Measurements from ENCODE around the gene SPATA16.
"Not testable (repeated sequence)": the region's sequence is repeated elsewhere in the genome, so short reads cannot be mapped to it uniquely, and the experiment has no call there.

The SPATA16 gene

DNA sequence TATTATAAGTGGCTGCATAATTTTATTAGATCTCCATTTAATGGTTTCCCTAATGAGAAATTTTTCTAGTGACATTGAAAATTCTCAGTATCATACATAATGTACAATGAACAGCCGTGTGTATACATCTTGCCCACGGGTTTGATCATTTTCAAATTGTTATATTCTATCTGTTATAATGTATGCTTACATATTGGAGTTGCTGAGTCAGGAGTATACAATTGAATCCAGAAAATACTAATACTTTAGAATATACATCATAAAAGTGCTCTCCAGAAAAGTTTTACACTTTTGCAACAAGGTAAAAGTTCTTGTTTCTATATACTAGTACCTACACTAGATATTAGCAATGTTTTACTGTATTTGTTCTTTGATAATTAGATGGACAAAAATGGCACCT is 82.8 kb downstream of the SPATA16 start:
- no peak for DNase-seq (ENCODE audit: low read depth in 2 of 2)

DNA sequence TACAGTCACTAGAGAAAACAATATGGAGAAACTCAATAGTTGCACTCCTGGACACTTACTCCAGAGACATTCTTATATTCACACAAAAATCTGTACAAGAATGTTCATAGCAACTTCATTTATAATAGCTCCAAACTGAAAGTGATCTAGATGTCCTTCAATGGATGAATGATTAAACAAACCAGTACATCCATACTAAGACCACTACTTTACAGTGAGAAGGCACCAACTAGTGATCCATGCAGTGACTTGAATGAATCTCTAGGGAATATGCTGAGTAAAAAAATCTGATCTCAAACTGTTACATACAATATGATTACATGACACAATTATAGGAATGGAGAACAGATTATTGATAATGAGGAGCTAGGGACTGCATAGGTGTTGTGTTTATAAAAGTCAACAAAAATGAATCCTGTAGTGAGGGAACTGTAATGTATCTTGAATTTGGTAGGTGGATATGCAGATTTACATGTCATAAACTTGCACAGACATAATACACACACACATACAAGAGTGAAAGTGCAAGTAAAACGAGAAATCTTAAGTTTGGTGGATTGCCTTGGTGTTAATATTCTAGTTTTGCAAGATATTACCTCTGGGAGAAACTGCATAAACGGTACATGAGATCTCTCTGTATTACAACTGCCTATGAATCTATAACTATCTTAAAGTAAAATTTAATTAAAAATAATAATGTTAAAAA is 85.7 kb downstream of the SPATA16 start:
- DNase-seq (ENCODE audit: low read depth in 2 of 2): no peak

DNA sequence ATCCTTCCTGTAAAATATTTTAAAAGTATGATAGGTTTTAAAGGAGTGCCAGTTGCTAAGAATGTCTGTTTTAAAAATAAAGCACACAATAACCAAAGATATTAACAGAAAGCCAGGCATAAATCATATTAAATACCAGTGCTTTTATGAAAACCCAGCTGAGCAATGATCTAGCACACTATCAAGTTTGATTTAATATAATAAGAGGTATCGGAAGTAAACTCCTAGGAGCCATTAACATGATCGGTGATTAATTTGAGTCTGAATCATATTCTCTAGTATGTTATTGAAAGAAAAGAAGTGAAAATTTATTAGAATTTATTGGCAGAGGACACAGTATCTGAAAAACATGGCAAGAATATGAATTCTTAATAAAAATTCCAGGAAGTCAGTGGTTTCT is 91.7 kb downstream of the SPATA16 start:
- DNase-seq (ENCODE audit: low read depth in 2 of 2): no peak

DNA sequence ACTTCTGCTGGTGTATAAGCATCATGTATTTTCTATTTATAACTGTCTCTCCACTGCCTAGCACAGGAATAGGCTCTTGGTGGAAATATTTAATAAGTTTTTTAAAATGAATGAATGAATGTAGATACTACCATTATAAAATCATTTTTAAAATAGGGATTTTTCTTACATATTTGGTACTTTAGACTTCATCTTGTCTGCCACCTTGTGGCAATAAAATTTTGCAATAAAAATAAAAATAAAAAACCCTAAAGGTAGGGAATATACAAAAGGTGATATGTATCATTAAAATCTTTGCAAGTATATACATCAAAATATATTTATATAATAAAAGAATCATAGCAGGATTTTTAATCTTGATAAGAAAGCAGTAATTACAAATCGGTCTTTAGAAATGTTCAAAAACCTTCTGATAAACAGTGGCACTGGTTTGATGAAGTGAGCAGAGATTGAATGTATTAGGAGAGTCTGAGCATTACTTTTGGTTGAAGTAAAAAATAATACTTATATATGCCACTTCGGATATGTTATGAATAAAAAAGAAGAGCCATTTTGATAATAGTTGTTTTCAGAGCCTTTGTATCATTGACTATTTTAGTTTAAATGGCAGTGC is 95.2 kb downstream of the SPATA16 start:
- DNase-seq (ENCODE audit: low read depth in 2 of 2): no peak

DNA sequence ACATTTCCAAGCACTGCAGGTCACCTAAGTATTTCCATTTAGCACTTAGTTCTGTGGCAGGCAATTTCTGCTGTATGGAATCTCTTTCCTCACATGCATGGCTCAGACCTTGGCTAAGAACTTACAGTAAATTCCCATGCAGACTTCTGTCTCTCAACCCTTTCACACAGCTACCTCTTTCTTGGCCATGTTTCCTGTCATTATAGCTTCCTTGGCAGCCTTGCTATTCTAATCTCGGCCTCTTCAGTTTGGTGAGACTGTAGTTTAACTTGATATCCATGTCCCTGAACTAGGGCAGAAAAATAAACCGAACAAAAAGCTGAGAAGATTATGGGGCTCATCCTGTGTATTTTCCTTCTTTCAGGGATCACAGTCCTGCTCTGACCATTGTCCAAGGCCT is 96.0 kb downstream of the SPATA16 start:
- no peak for DNase-seq (ENCODE audit: low read depth in 2 of 2)

DNA sequence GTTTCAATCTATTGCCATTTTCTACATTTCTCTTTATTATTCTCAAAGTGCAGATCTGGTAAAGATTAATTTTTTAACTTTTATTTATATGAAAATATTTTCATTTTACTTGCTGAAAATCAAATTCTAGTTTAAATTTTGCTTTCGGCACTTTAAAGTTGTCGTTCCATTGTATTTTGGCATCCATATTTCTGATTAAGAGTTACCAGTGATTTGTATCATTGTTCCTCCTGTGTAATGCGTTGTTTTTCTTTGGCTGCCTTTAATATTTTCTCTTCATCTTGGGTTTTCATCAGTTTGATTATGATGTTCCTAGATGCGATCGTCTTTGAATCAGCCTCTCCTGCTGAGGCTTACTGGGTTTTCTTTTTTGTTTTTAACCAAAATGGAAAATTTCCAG is 97.3 kb downstream of the SPATA16 start:
- no peak for DNase-seq (ENCODE audit: low read depth in 2 of 2)

DNA sequence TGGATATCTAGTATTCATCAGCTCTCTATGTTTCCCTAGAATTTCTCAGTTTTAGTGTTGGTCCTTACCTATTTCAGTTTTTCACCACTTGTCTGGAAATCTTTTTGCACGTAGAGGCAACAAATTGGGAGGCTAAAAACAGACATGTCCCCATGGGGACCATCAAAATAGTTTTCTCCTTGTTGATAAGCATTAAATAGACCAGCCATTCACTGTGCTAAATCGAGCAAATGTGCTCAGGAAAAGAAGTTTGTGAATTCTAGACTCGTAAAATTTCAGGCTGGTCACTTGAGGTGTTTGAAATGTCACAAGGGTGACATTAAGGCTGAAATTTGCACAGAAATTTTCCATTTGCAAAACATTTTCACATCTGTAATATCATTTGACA is 102.6 kb downstream of the SPATA16 start:
- DNase-seq (ENCODE audit: low read depth in 2 of 2): no peak

DNA sequence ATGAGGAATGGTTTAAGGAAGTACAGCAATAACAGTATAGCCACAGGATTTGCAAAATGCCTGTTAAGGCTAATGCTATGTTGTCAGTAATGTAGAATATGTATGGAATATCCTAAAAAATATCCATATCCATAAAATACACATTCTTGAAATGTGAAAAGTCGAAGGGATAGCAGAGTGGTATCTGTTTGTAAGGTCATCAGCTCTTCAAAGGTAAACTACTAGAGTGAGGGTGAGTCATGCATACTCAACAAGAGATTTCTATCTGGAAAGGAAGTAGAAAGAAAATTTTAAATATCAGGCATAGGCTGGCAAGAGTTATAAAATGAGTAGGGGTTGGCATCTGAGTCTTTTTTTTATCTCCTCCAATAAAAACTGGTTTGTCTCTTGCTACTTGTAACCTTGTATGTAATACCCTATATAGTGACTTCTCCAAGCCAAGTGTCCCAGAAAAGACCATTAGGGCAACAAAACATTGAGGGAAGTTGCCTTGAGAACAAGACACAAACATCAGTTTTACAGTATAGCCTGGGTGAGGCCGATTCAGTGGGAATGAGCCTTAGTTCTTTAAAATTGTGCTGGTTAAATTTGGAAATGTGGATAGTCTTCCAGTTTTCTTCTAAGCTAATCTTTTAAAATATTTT is 103.1 kb downstream of the SPATA16 start:
- no peak for DNase-seq (ENCODE audit: low read depth in 2 of 2)

DNA sequence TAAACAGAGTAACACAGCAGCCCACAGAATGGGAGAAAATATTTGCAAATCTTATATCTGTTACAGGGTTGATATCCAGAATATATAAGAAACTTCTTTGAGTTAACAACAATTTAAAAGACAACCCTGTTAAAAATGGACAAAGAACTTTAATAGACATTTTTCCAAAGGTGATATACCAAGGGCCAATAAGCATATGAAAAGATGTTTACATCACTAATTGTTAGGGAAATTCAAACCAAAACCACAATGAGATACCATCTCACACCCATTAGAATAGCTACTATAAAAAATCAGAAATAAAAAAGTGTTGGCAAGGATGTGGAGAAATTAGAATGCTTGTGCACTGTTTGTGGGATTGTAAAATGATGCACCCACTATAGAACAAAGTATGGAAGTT is 110.8 kb downstream of the SPATA16 start:
- no peak for DNase-seq (ENCODE audit: low read depth in 2 of 2)

DNA sequence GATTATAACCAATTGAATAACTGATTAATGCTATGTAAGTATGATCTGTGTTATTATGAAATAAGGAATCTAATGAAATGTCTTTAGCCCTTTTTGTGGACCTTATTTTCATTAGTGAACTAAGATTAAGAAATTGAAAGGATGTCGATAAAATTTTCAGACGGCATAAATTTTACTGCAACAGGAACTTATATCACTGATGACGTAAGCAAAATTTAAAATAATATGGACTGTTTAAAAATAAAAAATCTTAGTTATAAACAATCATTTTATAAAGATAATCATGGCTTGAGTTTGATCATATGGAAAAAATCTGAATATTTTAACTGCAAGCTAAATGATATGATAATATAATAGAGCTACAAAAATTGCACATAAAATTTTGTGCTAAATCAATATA is 112.7 kb downstream of the SPATA16 start:
- no peak for DNase-seq (ENCODE audit: low read depth in 2 of 2)

DNA sequence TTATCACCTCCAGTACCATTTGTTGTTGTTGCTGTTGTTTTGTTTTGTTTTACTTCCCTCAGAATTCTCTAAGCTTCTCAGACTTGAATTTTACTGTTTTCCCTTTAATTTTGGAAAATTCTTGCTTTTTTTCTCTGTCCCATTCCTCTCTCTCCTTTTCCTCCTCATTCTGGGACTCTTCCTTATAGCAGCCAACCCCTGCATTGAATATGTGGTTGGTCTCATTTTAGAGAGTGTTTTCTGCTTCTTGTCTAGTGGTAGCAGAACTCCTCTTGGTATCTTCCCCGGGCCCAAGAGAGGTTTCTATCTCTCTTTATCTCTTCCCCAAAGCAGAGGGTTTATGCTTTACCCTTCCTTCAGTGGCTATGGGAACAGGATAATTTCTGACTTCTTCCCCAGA is 113.6 kb downstream of the SPATA16 start:
- no peak for DNase-seq (ENCODE audit: low read depth in 2 of 2)

DNA sequence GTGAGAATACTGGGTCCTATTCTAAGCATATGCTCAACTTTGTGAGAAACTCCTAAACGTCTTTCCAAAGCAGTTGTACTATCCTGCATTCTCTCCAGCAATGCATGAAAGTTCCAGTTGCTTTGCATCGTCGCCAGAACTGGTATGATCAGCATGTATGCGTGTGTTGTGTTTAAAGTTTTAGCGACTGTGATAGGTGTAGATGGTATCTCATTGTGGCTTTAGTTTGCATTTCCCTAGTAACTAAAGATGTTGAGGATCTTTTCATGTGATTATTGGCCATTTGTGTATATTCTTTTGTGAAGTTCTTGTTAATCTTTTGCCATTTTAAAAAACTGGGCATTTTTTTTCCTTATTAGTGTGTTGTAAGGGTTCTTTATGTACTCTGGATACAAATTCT is 115.1 kb downstream of the SPATA16 start:
- no peak for DNase-seq (ENCODE audit: low read depth in 2 of 2)

DNA sequence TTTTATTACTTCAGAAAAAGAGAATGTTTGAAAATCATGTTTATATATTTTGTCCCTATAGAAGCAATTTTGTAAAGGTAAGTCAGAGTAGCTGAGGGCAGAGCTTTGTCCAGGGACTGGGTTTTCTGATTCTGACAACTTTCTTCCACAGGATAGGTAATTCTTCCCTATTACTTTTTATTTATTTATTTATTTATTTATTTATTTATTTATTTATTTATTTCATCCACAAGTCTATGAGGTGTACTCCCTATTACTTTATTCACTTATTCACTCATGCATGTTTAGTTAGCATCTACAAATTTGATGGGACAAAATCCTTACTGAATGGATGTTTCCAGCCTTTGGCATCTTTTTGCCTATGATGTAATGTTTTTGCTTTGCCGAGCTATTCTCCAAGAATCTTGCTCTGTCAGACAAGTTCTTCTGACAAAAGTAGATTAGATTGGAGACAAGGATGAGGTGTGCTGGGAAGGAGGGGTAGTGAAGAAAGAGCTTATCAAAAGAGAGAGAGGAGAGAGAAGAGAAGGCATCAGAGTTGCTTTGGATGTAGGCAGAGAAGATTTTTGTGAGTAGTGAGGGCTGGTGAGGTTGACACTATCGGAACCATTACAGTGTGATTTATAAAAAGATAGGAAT is 119.4 kb downstream of the SPATA16 start:
- DNase-seq (ENCODE audit: low read depth in 2 of 2): no peak

DNA sequence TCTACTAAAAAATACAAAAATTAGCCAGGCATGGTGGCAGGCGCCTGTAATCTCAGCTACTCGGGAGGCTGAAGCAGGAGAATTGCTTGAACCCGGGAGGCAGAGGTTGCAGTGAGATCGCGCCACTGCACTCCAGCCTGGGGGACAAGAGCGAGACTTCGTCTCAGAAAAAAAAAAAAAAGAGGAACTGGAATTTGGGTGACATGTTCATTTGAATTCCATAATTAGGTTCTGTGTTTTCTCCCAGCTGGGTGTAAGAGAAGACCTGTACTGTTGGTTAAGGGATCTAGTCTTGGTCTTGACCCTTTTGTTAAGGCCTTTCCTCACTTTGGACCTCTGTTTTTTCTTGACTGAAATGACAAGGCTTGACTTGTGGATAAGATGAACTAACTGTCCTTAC is 120.9 kb downstream of the SPATA16 start:
- DNase-seq (ENCODE audit: low read depth in 2 of 2): not testable (repeated sequence)

DNA sequence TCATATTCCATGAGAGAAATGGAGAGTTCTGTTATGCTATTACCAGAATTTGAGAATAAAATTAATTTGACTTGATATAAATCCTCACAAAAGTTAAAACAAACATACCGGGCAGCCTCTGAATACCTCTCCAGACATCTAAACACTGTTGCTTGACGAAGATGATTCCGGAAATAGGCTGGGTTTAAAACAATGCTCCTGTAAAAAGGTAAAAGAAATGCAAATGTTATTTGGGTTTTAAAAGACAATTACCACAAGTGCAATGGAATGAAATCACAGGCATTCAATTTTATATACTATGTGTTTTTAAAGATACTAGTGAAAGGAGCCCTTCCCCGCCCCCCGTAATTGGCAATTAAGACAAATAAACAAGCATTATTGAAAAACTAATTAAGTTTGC is 121.7 kb downstream of the SPATA16 start:
- DNase-seq (ENCODE audit: low read depth in 2 of 2): no peak

DNA sequence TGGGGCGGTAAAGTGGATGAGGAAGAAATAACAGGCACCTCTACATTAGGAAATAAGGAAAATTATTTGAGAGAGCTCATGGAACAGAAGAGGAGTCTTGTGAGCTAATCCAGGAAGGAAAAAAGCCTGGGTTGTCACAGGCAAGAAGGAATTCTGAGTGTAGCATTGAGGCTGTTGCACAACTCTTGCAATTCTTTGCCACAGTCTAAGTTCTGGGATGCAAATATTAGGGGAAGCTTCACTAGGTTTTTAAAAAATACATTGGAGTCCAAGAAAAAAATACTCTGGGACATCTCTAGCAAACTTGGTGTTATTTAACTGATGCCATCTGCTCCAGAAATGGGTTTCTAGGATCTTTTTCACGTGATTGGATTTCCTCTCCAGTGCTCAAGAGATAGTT is 122.3 kb downstream of the SPATA16 start:
- no peak for DNase-seq (ENCODE audit: low read depth in 2 of 2)

DNA sequence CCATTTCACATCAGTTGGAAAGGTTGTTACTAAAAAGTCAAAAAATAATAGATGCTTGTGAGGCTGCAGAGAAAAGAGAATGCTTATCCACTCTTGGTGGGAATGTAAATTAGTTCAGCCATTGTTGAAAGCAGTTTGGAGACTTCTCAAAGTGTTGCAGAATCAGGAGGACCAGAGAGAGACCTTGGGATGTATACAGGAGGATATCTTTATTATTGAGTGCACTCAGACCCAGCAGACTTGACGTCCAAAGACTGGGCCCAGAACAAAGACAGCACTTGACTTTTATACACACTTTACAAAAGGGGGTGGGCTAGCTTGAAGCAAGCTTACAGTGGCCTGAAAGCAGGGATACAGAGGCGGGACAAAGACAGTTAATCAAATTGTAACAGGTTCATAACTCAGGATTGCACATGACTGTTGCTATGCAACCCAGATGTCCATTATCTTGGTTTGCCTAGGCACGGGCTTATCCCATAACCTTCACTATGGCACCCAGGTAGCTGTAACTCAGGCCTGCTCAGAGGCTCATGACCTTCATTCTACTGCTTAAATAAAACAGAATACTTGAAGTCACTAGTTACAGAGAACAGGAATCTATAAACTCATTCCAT is 127.7 kb downstream of the SPATA16 start:
- no peak for DNase-seq (ENCODE audit: low read depth in 2 of 2)

DNA sequence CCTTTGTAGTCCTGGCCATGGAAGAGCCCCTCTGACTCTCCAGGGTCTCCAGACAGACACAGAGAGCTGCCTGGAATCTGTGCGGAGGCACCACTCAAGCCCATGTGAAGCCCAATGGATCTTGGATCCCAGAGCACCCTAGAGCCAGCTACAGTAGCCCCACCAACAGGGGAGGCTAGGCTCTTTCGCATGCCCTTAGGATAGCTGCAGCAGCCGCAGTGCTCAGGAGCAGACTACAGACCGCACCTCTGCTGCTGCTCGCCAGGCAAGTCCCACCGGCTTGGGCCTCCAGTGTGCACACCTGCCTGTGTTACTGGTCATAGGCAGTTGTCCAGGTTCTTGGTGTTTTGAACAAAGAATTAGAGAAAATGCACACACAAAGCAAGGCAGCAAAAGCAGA is 131.6 kb downstream of the SPATA16 start:
- no peak for DNase-seq (ENCODE audit: low read depth in 2 of 2)

DNA sequence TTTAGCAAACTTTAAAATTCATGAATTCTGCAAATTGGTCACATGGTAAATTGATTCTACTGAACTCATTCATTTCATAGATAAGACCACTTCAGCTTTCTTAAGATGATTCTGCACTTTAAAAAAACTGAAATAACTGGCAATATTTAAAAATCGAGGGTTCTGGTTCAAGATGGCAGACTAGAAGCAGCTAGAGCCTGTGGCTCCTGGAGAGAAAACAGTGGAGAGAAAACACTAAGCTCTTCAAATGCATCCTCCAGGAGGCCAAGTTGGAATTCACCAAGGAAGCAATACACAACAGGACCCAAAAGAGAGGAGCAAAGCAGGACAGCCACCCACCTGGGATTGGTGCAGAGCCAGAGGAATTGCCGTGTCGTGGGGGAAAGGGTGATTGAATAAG is 132.1 kb downstream of the SPATA16 start:
- no peak for DNase-seq (ENCODE audit: low read depth in 2 of 2)

DNA sequence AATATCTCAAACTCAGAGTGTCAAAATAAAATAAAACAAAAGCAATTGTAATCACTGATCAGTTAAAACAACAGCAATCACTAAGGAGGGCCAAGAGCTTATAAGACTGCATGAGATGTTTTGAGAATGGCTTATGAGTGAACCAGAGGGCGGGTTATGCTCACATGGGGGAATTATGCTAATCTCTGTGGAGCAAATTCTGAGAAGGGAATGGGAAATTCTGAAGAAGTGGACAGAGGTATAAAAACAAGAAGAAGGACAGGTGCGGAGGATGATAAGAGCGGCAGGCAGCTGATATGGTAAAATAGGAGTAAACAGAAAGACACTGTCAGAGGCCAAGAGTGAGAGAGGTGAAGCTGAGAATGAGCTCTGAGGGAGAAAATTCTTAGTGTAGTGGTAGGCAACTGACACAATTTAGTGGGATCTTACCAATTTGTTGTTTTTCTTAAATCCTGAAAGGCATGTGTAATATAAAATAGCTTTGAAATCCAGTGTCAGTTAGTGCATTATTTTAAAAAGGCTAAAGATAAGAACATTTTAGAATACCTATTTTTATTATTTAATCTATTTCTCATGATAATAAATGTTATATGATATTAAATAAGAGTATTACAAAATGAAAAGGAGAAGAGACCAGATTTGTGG is 133.8 kb downstream of the SPATA16 start:
- DNase-seq (ENCODE audit: low read depth in 2 of 2): no peak

DNA sequence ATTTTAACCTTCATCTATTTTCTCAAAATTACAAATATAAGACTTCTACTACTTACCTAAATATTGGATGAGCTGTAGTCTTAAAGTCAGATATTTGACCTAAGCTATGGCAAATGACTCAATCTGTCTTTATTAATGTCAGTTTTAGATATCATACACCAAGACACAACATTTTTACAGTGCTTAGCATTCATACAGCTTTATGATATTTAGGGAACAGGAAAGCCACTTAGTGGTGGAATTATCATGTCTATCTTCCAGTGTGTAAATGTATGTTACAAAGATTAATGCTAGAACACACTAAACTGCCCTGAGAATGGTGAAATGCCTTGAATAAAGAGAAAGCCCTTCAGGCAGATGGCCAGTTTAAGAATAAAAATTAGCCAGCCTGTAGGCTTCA is 135.0 kb downstream of the SPATA16 start:
- no peak for DNase-seq (ENCODE audit: low read depth in 2 of 2)

DNA sequence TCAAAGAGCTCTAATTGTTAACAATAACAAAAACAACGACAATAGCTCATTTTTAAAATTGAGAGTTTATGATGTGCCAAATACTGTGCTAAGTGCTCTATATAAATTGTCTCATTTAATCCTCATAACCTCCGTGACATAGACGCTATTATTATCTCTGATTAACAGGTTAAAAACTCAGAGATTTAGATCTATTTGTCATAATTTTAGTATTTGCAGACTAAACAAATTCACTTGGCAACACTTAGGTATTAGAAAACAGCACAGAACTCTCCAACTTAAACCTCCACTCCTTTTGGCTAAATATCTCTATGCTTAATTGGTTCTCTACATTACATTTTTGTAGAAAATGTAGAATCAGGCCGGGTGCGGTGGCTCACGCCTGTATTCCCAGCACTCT is 136.4 kb downstream of the SPATA16 start:
- no peak for DNase-seq (ENCODE audit: low read depth in 2 of 2)

Data from stimulated activated CD8-positive, alpha-beta memory T cell treated with anti-CD3 and anti-CD28 coated beads, Interleukin-2, amount 100 ng/mL, for 48 hours (primary cell).